Inflammatory macrophage treated with lipopolysaccharide for 1 hour (primary cell): ENCODE results near the gene TFF3.
"Not testable (repeated sequence)": the region's sequence is repeated elsewhere in the genome, so short reads cannot be mapped to it uniquely, and the experiment has no call there.

Experiments
- DNase-seq, 2 donors: peaks; one replicate each; pipeline ENCODE4 v3.0.0-alpha.2; 2020 to 2022

The TFF3 gene

DNA sequence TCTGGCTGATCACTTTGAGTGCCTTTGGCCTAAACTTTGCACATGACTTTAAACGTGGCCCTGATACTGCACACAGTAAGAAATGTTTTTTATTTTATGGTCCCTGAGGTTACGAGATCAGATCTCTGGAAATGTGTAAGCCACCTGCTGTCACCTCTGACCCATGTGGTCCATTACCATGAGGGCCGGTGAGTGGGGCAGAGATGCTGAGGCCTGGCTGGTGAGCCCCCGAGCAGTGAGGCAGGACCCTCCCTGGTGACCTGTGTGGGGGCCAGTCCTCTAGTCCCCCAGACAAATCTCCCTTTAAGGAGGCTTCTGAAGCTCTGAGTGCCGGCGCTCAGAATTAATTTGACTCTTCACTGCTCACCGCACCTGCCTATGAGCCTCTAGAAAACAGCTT, 12.4 kb downstream of the TFF3 start:
- DNase-seq = no peak

DNA sequence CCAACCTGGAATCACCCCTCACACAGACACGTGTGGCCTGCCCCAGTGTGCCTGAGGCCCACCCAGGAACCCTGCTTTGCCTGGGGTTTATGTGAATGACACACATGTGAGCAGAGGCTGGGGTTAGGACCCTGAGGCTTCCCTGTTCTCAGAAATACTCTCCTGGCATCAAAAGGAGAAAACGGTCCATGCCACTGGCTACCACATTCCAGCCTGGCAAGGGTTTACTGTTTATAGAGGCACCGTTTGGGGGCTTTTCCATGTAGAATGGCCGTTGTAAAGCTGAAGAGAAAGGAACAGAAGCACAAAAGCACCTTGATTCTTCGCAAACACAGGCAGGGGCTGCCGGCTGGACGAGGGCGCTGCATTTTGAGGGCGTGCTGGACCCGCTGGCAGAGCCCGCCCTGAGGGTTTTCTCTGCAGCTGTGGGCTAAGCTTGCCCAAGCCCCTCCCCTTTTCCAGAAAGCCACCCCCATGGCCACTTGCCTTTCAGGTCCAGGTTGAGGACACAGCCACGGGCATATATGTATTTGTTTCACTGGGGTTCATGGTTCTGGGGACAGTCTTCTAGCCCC, 13.0 kb downstream of the TFF3 start:
- DNase-seq = no peak

DNA sequence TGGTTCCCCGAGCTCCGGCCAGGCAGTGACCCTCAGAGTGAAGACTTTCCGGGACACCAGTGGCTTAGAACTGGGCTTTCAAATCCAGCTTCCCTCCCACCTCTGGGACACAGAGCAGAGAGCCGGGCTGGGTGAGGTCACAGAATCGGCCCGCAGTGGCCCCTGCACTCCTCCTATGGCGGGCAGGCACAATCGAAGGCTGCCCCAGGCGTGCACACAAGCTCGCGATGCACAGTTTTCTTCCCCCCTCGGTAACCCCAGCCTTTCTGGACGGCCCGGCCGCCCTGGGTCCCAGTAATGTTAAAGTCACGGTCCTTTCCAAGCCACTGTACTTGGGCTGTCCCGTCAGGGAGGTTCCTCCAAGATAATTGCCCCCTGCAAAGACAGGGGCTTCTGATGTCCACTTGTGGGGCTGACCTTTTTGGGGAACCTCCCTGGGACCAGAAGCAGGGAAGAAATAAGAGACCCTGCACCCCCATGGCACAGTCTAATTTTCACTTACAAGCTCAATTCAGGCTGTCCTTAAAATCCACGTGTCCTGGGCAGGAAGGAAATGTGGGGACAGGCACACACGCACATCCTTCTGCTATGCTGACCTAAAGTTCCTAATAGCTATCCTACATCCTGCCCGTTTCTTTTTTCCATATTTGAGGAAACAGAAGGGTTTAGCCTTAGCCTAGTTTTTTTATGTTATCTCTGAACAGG, 13.7 kb downstream of the TFF3 start:
- DNase-seq = no peak

DNA sequence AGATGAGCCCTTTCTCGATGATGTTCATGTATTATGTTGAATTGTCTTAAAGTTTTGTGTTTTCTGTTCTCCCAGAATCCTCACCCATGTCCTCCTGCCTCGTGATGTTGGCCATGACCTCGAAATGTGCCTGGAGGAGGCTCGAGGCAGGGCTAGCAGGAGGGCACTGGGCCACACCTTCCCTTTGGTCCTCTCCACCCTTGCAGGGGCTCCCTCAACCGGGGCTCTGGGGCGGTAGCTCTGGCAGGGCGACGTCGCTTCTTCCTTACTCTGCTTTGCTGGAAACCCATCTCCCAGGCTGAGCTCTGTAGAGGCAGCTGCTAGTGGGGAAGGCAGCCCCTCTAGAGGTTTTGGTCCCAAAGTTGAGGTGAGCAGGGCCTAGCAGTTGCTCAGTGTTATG, 14.3 kb downstream of the TFF3 start:
- DNase-seq = no peak

DNA sequence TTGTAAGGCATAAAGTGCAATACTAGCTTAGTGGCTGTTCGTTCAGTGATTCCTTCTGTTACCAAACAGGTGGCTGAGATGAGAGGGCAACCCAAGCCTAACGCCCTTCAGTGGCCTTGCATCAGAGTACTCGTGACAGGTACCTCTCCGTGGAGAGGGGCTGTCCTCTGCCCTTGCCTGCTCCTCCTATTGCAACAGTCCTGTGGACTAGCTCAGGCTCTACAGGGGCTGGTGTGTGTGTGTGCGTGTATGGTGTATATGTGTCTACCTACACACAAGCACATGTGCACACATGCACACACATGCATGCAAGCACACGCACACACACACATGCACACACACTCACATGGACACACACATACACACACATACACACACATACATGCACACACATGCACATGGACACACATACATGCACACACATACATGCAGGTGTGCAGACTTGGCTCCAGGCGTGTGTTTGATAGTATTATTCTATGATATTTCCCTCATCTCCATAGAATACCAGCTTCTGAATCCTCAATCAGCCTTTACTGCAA, 15.1 kb downstream of the TFF3 start:
- DNase-seq = no peak

DNA sequence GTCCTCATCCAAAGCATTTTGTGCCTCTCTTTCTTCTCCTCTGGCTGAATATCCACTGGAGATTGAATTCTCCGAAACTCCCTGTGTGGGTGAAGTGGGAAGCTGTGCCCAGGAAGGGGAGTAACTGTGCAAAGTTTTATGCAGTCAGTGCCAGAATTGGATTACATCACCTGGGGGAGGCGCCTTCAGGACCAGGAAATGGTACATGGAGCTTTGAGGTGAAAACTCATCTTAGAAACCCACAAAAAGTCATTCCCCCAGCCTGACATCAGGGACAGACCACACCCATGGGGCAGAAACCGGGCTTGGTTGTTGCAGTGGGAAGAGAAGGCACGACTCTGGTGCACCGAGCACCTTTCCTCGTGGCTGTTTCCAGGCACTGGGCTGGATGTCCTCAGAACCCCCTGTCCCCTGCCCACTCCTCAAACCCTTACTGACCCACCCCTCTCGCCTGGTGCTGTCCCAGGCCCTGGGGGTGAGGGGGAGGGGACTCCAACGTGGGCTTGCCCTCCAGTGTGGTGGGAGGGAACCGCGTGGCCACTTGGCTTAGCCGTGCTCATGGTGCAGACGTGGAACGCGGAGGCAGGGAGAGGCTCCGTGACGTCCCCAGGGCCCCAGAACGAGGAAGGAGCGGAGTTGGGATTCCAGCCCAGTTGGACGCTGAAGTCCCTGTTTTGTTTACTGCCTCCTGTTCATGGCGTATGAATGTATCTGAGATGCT, 15.7 kb downstream of the TFF3 start:
- peak; percentile 54 to 64 for DNase-seq

DNA sequence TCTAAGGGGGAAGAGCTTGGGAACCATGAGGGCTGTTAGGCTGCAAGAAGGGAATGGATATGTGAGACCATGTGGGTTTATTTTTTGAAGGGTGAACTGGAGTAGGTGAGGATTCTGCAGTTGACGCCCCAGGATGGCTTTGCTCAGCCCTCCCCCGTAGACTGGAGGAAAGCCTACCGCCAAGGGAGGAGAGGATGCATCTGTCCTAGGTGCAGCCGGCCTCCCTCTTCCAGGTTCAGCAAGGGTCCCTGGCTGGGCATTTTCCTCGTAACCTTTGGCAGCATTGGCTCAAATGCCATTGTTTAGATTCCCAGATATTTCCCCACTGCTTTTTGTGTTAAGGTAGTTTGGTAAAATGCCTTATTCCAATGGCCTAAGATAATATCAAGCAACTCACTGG, 16.6 kb downstream of the TFF3 start:
- DNase-seq = no peak

DNA sequence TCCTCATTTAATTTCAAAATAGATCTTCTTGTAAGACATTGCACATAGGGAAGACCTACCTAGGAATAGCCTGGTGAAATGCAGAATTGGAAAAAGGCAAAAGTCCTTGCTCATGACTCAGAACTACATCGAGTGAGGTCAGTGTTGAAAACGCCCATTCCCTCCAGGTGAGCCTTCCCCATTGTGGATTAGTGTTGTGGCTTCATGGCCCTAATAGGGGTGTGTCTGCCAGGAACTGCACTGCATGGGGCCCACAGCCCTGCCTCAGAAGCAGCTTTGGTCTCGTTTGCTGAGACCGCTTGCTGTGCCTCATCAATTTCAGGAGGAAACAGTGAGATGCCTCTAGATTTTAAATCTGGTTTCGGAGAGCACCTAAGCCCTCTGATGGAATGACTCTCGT, 17.0 kb downstream of the TFF3 start:
- no peak for DNase-seq

DNA sequence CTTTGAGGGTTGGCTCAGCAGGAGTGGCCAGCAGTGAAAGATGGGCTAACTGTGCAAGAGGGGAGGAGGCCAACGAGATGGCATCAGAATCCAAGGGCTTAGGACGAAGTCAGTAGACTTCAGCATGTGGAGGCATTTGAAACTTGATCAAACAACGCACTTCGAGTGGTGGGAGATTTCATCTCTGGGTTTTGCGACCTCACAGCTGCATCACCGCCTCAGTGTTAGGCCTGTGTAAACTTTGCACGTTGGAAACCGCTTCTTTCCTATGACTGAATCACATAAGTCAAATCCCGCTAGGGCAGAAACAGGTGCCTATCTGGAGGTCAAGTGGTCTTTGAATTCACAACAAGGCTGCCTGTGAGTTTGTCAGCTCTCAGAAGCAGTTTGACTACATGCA, 17.8 kb downstream of the TFF3 start:
- DNase-seq = no peak

DNA sequence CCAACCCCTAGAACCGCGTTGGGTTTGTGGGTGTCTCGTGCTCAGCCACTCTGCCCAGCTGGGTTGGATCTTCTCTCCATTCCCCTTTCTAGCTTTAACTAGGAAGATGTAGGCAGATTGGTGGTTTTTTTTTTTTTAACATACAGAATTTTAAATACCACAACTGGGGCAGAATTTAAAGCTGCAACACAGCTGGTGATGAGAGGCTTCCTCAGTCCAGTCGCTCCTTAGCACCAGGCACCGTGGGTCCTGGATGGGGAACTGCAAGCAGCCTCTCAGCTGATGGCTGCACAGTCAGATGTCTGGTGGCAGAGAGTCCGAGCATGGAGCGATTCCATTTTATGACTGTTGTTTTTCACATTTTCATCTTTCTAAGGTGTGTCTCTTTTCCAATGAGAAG, 18.7 kb downstream of the TFF3 start:
- peak; percentile 37 for DNase-seq

DNA sequence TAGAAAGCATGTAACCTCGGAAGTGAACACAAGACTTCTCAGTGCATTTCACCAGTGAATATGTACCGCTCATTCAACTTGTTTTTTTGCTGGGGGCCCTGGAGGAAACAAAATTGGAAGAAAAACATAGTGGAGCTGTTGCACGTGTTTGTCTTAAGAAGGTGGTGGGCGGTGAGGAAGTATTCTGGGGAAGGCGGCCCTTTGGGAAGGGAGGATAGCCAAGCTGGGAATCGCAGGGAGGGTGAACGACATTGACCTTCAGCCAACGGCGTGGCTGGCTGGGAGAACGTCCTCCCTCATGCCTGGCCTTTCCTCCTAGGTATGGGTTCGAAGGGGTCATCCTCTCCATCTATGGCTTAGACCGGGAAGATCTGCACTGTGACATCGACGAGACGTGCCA, 19.4 kb downstream of the TFF3 start:
- DNase-seq = no peak

DNA sequence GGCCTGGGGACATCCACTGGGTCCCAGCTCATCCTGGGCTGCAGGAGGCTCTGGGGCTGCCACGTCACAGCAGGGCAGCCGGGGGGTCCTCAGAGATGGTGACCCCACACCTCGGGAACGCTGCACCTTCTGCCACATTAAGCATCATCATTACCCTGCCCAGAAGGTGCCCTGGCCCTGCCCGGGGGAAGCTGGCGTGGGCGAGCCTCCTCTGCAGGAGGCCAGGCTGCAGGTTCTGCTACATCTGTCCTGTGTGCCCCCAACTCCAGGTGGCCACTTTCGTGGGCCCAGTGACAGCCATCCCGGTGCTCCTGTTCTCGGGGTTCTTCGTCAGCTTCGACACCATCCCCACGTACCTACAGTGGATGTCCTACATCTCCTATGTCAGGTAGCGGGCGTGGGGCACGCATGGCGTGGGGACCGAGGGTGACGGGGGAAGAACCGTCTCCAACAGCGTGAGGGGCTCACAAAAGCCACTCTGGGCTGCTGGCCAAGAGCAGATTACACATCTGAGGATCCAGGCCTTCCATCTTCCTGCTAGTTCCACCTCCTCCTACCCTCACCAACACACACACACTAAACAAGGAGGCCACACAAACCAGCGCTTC, 20.8 kb downstream of the TFF3 start:
- DNase-seq = no peak

DNA sequence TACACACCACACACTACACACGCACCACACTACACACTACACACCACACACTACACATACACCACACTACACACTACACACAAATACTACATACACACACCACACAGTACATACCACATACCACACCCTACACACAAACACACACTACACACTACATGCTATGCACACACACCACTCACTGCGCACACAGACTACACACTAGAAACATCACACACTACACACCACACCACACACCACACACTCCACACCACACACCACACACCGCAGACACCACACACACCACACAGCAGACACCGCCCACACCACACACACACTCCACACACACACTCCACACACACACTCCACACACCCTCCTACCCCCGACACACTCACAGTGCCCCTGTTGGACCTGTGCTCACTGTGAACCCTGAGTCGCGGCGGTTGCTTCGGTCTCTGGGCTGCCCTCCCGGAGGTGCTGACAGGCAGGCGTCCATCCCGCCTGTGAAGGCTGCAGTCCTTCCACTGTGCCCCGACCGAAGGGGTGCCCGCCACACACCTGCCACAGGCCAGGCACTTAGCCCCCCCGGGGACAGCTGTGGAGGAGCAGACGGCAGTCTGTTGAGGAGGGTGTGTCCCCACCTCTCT, 21.4 kb downstream of the TFF3 start:
- no peak for DNase-seq

DNA sequence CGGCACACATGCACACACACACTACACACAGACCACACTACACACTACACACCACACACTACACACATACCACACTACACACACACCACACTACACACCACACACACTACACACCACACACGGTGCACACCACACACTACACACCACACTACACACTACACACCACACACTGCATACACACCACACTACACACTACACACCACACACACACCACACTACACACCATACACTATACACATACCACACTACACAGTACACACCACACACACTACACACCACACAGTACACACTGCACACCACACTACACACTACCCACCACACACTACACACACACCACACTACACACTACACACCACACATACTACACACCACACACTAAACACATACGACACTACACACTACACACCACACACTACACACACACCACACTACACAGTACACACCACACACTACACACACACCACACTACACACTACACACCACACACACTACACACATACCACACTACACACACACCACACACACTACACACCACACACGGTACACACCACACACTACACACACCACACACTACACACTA, 22.6 kb downstream of the TFF3 start:
- DNase-seq = not testable (repeated sequence)

DNA sequence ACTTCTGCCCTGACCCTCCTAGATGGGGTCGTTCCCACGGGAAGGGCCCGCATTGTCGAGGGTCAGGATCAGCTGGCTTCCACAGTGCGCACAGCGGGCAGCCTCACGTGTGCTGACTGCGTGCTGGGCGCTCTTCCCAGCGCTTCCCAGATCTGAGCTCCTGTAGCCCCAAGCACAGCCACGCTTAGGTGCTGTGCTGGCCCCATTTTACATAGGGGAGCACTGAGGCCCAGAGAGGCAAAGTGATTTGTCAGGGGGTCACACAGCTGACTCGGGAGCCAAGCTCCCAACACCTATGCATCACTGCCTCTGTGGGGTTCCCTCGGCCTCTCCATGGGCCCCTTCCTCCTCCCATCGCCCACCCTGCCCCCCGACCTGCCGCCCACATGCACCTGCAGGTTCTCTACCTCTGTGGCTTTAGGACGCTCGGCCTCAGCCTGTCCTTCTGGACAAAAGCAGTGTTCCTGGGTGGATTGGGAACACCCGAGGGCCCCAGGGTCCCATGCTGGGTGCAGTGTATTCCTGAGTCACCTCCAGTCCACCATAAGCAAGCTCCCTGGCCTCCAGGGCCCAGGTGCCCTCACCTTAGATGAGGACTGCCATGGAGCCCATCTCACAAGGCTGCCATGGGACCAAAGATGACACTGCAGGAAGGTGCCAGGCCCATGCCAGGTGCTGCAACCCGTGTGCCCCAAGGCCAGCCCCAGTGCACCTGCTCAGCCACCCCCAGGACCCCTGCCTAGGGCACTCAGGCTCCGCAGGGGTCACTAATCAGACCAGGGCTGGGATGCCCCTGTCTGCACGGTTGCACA, 23.3 kb downstream of the TFF3 start:
- no peak for DNase-seq

DNA sequence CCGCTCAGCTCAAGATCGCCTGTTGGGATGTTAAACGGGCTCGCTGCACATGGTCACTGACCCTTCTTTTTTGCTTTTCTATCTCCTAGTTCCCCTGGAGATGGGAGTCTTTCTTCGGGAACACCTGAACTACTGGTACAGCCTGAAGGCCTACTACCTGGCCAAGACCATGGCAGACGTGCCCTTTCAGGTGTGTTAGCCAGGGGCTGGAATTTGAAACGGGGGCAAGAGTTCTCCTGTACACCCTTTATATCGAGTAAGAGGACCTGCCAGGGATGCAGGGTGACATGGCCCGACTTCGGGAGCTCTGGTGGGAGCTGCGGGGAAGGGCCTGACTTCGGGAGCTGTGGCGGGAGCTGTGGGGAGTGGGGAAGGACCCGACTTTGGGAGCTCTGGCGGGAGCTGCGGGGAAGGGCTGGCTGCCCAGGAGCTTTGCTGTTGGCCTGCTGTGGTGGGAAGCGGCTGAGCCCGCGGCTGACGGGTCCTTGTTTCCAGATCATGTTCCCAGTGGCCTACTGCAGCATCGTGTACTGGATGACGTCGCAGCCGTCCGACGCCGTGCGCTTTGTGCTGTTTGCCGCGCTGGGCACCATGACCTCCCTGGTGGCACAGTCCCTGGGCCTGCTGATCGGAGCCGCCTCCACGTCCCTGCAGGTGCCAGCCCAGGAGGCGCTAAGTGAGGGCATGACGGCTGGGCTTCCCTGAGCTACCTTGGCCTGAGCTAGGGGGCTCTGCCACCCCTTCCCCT, 24.0 kb downstream of the TFF3 start:
- no peak for DNase-seq

DNA sequence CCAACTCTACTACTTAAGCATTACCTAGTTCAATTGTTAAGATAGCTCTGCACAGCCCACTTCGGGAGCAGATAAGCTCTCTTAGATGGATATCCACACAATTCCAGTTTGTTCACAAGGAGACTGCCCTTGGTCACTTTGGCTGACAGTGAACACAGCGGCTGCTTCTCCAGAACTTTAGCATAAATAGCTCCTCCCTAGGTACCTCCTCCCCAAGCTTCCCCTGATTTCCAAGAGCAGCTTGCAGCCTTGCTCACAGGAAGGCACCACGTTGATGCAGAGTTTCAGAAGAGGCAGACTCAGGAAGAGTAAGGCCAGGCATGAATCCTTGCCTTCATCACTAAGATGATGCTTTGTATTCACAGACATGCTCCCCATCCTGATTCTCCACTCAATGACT, 24.7 kb downstream of the TFF3 start:
- DNase-seq = no peak

DNA sequence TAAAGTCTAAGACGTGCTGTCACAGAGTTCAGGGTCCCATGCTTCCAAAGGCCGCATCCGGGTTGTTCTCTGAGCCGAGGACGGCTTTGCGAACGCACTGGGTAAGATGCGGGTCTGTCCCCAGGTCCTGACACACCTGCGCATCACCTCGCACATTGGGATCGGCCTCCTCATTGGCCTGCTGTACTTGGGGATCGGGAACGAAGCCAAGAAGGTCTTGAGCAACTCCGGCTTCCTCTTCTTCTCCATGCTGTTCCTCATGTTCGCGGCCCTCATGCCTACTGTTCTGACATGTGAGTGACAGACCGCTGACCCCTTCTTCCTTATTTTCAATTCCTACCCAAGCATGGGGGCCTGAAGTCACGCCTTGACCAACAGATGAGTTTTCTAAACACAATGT, 25.3 kb downstream of the TFF3 start:
- peak; percentile 75 to 76 for DNase-seq

DNA sequence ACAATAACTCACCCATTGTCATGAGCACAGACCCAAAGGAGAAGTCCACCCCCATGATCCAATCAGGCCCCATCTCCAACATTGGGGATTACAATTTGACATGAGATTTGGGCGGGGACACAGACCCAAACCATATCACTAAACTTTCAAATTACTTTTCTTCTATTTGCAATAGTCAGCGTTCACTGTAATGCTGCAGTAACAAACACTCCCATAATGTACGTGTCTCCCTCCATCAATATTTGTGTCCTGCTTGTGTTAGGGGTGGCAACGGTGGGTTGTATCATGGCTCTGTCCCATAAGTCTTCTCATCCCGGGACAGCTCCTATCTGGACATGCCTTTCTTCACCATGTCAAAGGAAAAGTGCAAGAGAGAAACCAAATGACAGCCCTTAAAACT, 26.2 kb downstream of the TFF3 start:
- DNase-seq = no peak

DNA sequence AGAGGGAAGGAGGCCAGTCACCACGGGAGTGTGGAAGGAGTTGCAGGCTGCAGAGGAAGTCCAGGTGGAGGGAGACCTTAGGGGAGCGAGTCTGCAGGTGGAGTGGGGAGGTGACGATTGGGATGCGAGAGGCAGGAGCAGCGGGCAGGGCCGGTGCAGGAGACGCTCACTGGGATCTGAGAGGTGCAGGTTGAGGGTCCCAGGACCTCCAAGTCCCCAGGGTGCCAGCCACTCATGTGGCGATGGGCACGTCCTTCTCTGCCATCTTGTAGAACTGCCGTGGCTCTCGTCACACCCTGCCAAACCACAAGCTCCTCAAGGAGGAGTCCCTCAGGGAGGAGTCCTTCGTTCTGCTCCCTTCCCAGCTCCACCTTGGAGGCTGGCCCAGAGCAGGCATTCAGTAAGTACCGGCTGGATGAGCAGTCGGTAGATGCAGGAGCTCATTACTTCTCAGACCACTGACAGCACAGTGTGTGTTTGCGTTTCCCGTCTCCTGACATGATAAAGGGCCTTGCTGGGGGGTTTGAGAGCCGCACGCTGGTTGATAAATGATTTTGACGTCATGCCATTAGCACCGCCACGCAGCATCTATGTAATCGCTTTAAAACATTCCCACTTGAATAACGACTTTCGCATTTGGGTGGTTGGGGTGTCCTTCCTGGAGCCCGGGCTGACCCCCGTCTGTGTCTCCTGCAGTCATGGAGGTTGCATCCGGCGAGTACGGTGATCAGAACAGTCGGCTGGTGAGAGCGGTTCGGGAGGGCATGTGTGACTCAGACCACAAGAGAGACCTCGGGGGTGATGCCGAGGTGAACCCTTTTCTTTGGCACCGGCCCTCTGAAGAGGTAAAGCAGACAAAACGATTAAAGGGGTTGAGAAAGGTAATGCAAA, 27.8 kb downstream of the TFF3 start:
- no peak for DNase-seq
